Esophagus muscularis mucosa (tissue), 3 donors: ENCODE data around the gene CRKL.

Source experiments
- CTCF ChIP-seq, 3 experiments: fragments of 200-600 bp in 2 of 3; fragments of 450-650 bp in 1 of 3; sonication (generic) in 2 of 3; IDR thresholded peaks; one replicate each; pipeline ENCODE4 v1.5.1; 2017 to 2019; ENCODE audit warnings: antibody characterized with exemption in 3 of 3, mild to moderate bottlenecking in 2 of 3, moderate library complexity in 1 of 3
- EP300 ChIP-seq: sonication (generic); formaldehyde crosslinking; IDR thresholded peaks from one replicate; pipeline ENCODE4 v1.6.1; 2017; ENCODE audit warnings: antibody characterized with exemption

DNA sequence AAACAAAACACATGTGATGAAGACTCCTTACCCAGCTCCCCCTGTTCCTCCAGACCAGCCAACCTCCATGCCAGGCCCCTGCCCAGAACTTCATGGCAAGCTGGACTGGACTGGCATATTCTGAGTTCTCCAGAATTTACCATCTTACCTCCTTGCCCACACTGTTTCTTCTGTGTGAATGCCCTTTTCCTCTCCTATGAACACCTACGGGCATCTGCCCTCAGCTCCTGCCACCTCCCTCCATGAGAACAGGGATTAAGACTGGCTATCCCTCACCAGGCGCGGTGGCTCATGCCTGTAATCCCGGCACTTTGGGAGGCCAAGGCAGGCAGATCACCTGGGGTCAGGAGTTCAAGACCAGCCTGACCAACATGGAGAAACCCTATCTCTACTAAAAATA, 43.4 kb downstream of the CRKL start:
- no peak for TF ChIP-seq CTCF (IDR thresholded peaks at IDR 0.05)
- no peak for TF ChIP-seq EP300
